ENCODE data around the gene TSPAN14. TPM values are rescaled to one million over a fixed set of nuclear protein-coding genes. Genes with fewer than 3 reads are reported as not detected.

Gene TSPAN14
- total RNA-seq, 2 experiments from 2014 or later = 130 to 136 TPM

DNA sequence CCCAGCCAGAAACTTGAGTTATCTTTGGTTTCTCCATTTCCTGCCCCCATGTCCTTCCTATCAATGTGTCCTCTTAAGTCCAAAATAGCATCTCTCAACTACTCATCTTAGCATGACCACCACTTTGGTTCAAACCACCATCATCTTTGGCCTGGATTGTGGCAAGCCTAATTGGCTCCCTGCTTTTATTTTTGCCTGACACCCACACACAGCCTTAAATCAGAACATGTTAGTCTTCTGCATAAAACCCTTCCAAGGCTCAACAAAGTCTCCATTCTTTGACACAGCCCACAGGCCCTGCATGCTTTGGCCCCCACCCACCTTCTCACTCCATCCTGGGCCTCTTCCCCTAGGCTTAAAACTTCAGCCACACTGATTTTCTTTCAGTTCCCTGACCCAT lies 2.0 kb upstream of the TSPAN14 start:
- H3K27me3 Mint-ChIP-seq = no peaks in the 10 kb centered on the region
- peaks cover 17% of the 10 kb centered on the region for H3K36me3 Mint-ChIP-seq (ENCODE audit: low read depth)
- DNase-seq = no peak
- no peaks in the 10 kb centered on the region for H3K9me3 Mint-ChIP-seq
- POLR2A ChIA-PET = interaction anchor here (1.4 to 21.3 kb wide), 4 partner anchors 35 to 49 kb away, joined by 4 to 333 read pairs (median 6); no protein-coding TSS in a partner anchor
- CTCF ChIA-PET = interaction anchor here (1.4 to 14.5 kb wide), 3 partner anchors 8 to 49 kb away, joined by 5 to 318 read pairs (median 13); no protein-coding TSS in a partner anchor
- H3K27ac Mint-ChIP-seq = no peak overlapping the region
- no peak overlapping the region for H3K4me3 Mint-ChIP-seq
- peaks cover 41% of the 10 kb centered on the region for H3K4me1 Mint-ChIP-seq

DNA sequence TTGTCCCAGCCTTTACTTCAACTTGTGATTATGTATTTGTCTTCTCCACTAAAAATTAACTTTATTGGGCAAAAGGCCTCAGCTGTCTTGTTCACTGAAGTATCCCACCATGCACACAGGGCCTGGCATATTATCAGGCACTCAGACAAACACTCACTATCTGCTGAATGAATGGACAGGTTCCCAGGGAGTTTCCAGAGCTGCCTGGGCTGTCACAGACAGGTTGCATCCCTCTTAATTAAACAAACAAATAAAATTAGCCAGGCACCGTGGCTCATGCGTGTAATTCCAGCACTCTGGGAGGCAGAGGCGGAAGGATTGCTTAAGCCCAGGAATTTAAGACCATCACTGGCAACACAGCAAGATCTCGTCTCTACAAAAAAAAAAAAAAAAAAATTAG lies 1.5 kb upstream of the TSPAN14 start:
- no peak for DNase-seq
- H3K4me1 Mint-ChIP-seq = peaks cover 41% of the 10 kb centered on the region
- H3K27ac Mint-ChIP-seq = no peak overlapping the region
- CTCF ChIA-PET = interaction anchor here (0.8 to 14.5 kb wide), 5 partner anchors 9 to 103 kb away, joined by 3 to 318 read pairs (median 5); no protein-coding TSS in a partner anchor
- H3K36me3 Mint-ChIP-seq (ENCODE audit: low read depth) = peaks cover 22% of the 10 kb centered on the region
- POLR2A ChIA-PET = interaction anchor here (0.6 to 21.3 kb wide), 8 partner anchors 11 to 59 kb away, joined by 3 to 333 read pairs (median 4); no protein-coding TSS in a partner anchor
- H3K27me3 Mint-ChIP-seq = no peaks in the 10 kb centered on the region
- no peak overlapping the region for H3K4me3 Mint-ChIP-seq
- H3K9me3 Mint-ChIP-seq = no peaks in the 10 kb centered on the region

DNA sequence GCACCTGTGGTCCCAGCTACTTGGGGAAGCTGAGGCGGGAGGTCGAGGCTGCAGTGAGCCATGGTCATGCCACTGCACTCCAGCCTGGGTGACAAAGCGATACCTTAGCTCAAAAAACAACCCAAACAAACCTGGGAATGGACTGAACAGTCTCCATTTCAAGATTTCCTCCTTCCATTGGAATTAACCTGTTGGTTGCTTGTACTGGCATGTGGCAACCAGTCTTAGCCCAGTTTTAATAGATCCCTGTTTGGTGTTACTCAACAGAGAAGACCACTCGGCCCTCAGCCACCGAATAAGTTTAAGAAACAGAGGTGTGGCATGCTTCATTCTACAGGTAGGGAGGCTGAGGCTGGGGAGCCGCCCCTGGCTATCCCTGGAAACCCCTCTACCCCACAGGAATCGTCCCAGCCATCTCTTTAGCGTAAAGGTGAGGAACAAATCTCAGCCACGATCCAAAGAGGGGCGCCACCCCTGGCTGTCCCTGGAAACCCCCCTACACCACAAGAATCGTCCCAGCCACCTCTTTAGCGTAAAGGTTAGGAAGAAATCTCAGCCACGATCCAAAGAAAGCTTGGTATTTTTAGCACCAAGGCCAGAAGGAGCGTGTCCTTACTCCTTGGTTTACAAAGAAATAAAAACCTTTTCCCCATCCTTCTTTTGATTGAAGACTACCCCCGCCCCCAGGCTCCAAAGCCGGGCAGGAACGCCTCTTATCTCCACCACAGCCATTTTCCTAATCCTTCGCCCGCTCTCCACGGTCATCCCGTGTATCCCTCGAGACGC lies 861 bp upstream of the TSPAN14 start:
- ChIA-PET POLR2A (interaction anchor here (0.6 to 21.3 kb wide), 10 partner anchors 11 to 83 kb away, joined by 3 to 333 read pairs (median 4); no protein-coding TSS in a partner anchor), CTCF (interaction anchor here (0.8 to 14.5 kb wide), 6 partner anchors 9 to 103 kb away, joined by 3 to 318 read pairs (median 4); no protein-coding TSS in a partner anchor)
- peak overlapping the region; percentile 61 for H3K27ac Mint-ChIP-seq

DNA sequence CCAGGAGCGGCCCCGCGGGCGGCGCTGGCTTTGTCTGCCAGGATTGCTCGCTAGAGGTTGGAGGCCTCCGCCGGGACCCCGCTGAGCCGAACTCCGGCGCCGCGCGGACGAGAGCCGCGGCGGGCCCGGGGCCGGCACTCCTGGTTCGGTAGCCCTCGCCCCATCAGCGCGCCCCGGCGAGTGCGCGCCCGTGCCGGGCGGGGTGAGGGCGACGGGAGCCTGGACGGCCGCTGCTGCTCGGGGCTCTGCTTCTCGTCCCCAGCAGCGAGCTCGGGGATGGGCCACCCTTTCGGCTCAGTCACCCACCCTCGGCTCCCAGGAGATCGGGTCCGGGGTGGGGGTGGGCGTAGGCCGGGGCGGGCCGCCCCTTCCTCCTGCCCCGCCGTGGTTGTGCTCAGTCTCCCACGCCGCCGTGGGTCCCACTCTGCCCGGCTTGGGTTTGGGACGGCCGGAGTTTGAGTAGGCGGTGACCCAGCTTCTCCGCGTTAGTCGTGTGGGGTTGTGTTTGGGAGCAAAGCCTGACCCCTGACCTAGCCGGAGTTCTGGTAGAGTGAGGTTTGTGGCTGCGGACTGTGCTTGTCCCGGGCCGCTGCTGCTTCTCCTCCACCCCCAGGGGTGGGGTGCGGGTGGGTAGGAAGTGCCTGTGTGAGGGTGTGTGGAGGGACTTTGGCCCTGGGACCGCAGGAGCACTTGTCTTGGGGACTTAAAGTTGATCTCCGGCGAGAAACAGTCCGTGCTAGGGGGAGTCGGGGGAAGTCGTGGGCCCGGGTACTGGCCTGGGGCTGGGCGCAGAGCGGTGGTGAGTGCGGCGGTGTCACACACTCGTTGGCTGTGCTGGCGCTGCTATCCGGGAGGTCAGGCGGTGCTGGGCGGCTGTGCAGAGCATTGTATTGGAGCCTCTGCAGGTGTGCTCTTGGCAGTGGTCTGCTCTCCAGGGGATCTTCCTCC lies 677 bp downstream of the TSPAN14 start:
- H3K9me3 Mint-ChIP-seq = no peaks in the 10 kb centered on the region
- DNase-seq = peak; percentile 46
- peaks cover 47% of the 10 kb centered on the region for H3K4me1 Mint-ChIP-seq
- H3K27ac Mint-ChIP-seq = peak overlapping the region; percentile 97
- peak overlapping the region; percentile 94 for H3K4me3 Mint-ChIP-seq
- H3K27me3 Mint-ChIP-seq = no peaks in the 10 kb centered on the region
- ChIA-PET CTCF (interaction anchor here (0.7 to 24.7 kb wide), 5 partner anchors 8 to 50 kb away, joined by 3 to 414 read pairs (median 3); partner anchors contain the start of gene PRXL2A), POLR2A (interaction anchor here (1.7 to 21.7 kb wide), 4 partner anchors 13 to 56 kb away, joined by 5 to 404 read pairs (median 258); no protein-coding TSS in a partner anchor)
- peaks cover 41% of the 10 kb centered on the region for H3K36me3 Mint-ChIP-seq (ENCODE audit: low read depth)

More for the DNA sequence above, 861 bp upstream of the TSPAN14 start:
- H3K27me3 Mint-ChIP-seq = no peaks in the 10 kb centered on the region
- peak overlapping the region; percentile 77 for H3K4me3 Mint-ChIP-seq
- H3K9me3 Mint-ChIP-seq = no peaks in the 10 kb centered on the region
- peaks cover 41% of the 10 kb centered on the region for H3K4me1 Mint-ChIP-seq
- DNase-seq = no peak
- H3K36me3 Mint-ChIP-seq (ENCODE audit: low read depth) = peaks cover 28% of the 10 kb centered on the region

DNA sequence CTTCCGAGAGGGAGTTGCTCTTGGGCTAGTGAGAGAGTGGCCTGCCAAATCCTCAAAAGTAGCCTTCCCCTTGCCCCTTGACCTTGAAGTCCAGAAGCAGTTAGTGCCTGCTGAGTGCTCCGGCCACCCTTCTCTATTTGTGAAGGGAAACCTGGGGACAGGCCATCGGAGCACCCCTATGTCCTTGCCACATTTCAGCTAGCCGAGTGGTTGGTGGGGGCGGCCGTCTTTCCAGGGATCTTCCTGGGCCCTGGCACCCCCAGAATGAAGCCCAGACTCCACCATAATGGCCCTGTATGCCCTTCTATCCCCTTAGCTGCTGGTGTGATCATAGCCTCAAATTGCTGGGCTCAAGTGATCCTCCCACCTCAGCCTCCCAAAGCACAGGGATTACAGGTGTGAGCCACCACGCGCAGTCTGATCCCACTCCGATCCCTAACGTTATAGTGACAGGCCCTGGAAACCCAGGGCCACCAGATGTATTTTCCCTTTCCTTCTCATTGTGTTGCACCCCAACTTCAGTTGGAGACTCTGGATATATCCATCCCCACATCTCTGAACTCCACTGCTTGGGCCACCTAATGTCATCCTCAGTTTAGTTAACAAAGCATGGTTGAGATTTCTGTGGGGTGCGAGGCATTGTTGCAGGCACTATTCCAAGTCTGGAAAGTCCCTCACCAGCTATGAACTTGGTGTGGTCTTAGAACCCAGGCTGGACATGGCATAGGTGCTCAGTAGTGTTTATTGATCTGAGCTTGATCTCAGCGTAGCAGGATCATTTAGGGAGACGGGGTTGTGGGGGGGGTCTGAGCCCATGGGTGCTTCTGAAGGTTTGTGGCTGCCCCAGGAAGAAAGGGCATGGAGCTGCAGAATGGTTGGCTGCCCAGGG lies 1.6 kb downstream of the TSPAN14 start:
- Mint-ChIP-seq H3K4me1 (peaks cover 56% of the 10 kb centered on the region), H3K36me3 (ENCODE audit: low read depth) (peaks cover 48% of the 10 kb centered on the region), H3K27me3 (no peaks in the 10 kb centered on the region), H3K9me3 (no peaks in the 10 kb centered on the region), H3K4me3 (peak overlapping the region; percentile 94), H3K27ac (peak overlapping the region; percentile 97)
- no peak for DNase-seq
- ChIA-PET POLR2A (interaction anchor here (1.0 to 21.7 kb wide), 8 partner anchors 11 to 71 kb away, joined by 3 to 404 read pairs (median 13); no protein-coding TSS in a partner anchor), CTCF (interaction anchor here (1.0 to 24.7 kb wide), 4 partner anchors 12 to 49 kb away, joined by 3 to 414 read pairs (median 44); partner anchors contain the start of gene PRXL2A)

DNA sequence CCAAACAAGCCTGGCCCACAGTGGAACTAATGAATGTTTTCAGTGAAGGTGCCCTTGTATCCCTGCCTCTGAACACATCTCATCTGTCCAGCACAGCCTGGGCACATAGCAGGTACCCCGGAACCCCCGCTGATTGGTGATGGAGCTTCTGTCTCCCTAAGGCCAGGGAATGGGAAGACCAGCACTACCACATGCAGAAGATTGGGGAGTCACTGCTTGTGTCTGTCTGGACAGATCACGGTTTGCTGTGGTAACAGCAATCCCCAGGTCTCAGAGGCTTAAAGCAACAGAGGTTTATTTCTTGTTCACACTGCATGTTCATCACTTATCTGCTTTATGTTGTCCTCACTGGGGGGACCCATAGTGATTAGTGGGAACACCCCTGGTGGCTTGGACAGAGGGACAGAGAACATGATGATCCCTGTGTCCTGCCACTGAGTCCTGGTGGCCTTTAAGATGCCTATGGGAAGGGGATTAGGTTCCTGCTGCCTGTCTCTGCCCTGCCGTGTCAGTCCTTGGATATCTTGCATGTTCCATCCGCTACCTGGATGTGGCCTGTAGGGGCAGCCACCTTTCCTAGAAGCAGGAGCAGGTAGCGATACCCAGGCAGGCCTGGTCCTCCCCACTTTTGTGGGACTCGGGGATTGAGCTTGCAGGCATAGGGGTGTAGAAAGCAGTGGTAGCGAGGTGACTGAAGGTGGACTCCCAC lies 3.6 kb downstream of the TSPAN14 start:
- peak overlapping the region; percentile 94 for H3K4me3 Mint-ChIP-seq
- no peaks in the 10 kb centered on the region for H3K27me3 Mint-ChIP-seq
- ChIA-PET CTCF (interaction anchor here (1.1 to 24.7 kb wide), 10 partner anchors 12 to 80 kb away, joined by 3 to 414 read pairs (median 7); no protein-coding TSS in a partner anchor), POLR2A (interaction anchor here (0.8 to 21.7 kb wide), 5 partner anchors 11 to 53 kb away, joined by 3 to 404 read pairs (median 182); no protein-coding TSS in a partner anchor)
- no peaks in the 10 kb centered on the region for H3K9me3 Mint-ChIP-seq
- no peak for DNase-seq
- peak overlapping the region; percentile 97 for H3K27ac Mint-ChIP-seq
- H3K4me1 Mint-ChIP-seq = peaks cover 76% of the 10 kb centered on the region
- H3K36me3 Mint-ChIP-seq (ENCODE audit: low read depth) = peaks cover 66% of the 10 kb centered on the region

DNA sequence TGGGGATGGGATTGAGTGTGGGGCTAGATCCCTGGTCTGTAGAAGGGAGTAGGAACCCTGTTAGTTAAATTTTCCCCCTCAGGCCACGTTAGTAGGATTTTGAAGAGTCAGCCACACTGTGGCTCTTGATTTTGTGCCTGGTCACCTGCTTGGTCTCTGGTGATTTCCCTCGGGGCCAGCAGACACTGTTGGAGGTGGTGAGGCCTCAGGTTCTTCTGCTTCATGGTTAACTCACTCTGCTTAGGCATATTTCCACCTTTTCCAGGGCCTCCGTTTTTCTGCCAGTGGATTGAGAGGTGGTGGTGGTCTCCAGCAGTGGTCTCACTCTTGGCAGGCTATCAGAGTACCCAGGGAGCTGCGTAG lies 4.1 kb downstream of the TSPAN14 start:
- CTCF ChIA-PET = interaction anchor here (0.5 to 24.7 kb wide), 7 partner anchors 11 to 80 kb away, joined by 4 to 414 read pairs (median 13); no protein-coding TSS in a partner anchor
- no peaks in the 10 kb centered on the region for H3K9me3 Mint-ChIP-seq
- H3K27me3 Mint-ChIP-seq = no peaks in the 10 kb centered on the region
- peaks cover 66% of the 10 kb centered on the region for H3K36me3 Mint-ChIP-seq (ENCODE audit: low read depth)
- POLR2A ChIA-PET = interaction anchor here (7.7 to 21.7 kb wide), 3 partner anchors 10 to 43 kb away, joined by 182 to 404 read pairs (median 333); no protein-coding TSS in a partner anchor
- DNase-seq = no peak
- peak overlapping the region; percentile 94 for H3K4me3 Mint-ChIP-seq
- H3K27ac Mint-ChIP-seq = peak overlapping the region; percentile 97
- H3K4me1 Mint-ChIP-seq = peaks cover 80% of the 10 kb centered on the region

DNA sequence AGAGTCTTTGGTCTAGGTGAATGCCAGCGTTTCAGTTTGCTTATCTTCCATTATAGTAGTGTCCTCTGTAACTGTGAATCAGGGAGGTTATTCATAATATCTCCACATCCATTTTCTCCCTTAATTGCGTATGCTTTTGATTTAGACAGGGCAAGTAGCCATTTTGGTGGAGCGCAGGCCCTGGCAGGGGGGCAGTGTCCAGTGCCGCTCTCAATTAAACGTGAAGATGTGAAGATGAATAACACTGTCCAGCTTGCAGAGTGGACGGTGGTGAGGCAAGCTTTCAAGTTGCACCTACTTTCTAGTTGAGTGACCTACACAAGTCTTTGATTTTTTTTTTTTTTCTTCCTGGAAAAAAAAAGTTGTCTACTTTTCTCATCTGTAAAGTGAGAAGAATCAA lies 4.5 kb downstream of the TSPAN14 start:
- peaks cover 80% of the 10 kb centered on the region for H3K4me1 Mint-ChIP-seq
- ChIA-PET CTCF (interaction anchor here (0.5 to 24.7 kb wide), 15 partner anchors 10 to 81 kb away, joined by 3 to 414 read pairs (median 6); no protein-coding TSS in a partner anchor), POLR2A (interaction anchor here (0.8 to 21.7 kb wide), 9 partner anchors 9 to 78 kb away, joined by 3 to 404 read pairs (median 4); no protein-coding TSS in a partner anchor)
- H3K27ac Mint-ChIP-seq = peak overlapping the region; percentile 97
- H3K27me3 Mint-ChIP-seq = no peaks in the 10 kb centered on the region
- no peak for DNase-seq
- H3K36me3 Mint-ChIP-seq (ENCODE audit: low read depth) = peaks cover 70% of the 10 kb centered on the region
- H3K4me3 Mint-ChIP-seq = peak overlapping the region; percentile 94
- H3K9me3 Mint-ChIP-seq = no peaks in the 10 kb centered on the region

DNA sequence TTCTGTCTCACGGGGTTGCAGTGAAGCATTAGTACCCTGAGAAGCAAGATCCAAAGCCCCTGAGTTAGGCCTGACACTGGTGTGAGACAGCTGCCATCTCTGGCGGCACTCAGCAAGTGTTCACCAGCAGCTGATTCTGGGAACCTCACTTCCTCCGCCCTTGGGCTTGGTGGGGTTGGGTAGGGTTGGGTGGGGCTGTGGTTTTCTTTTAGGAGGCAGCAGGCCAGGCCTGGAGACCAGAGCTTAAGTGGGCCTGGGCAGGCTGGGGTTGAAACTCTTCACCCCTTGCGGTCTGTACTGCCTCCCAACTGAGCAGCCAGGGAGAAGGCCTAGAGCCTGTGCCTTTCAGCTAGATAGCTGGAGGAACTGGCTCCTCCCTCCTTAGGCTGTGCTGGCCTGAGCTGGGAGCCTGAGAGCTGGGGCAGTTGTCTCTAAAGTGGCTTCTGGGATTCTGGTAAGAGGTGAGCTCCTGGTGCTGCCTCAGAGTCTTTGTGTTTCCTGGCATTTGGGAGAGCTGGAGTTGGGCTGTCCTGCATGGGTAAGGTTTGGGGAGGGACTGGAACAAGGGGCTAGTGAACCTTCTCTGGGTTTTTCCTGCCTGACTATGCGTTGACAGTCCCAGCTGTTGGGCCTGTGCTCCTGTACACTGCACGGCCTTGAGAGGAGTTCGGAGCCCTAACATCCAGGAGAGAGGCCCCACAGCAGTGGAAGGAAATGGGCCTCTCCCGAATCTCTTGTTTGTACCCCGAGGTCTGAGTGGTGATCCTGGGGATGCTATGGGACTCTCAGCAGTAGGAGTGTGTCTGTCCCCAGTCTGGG lies 5.1 kb downstream of the TSPAN14 start:
- Mint-ChIP-seq H3K9me3 (no peaks in the 10 kb centered on the region), H3K36me3 (ENCODE audit: low read depth) (peaks cover 77% of the 10 kb centered on the region), H3K4me1 (peaks cover 85% of the 10 kb centered on the region), H3K4me3 (peak overlapping the region; percentile 94), H3K27me3 (no peaks in the 10 kb centered on the region), H3K27ac (peak overlapping the region; percentile 97)
- DNase-seq = peak; percentile 88
- ChIA-PET CTCF (interaction anchor here (0.6 to 24.7 kb wide), 15 partner anchors 10 to 81 kb away, joined by 3 to 414 read pairs (median 6); no protein-coding TSS in a partner anchor), POLR2A (interaction anchor here (0.8 to 21.7 kb wide), 10 partner anchors 9 to 78 kb away, joined by 3 to 404 read pairs (median 4); no protein-coding TSS in a partner anchor)

All from activated CD4-positive, alpha-beta memory T cell treated with anti-CD3 and anti-CD28 coated beads, Interleukin-2, amount 10 ng/mL, durations not matched to agents 7 days and 5 days (primary cell).